ENCODE measurements around the gene MAML2. TPM values are rescaled to one million over a fixed set of nuclear protein-coding genes. Genes with fewer than 3 reads are reported as not detected.
A peak's percentile ranks its signal among the peaks of the same experiment; 100 is the strongest.

Gene MAML2
- total and polyA plus RNA-seq, 2 of the 13 experiments (the other 11 are each of a cell fraction or from before 2014, with no cell fraction given) = 2.3 to 25.9 TPM

DNA sequence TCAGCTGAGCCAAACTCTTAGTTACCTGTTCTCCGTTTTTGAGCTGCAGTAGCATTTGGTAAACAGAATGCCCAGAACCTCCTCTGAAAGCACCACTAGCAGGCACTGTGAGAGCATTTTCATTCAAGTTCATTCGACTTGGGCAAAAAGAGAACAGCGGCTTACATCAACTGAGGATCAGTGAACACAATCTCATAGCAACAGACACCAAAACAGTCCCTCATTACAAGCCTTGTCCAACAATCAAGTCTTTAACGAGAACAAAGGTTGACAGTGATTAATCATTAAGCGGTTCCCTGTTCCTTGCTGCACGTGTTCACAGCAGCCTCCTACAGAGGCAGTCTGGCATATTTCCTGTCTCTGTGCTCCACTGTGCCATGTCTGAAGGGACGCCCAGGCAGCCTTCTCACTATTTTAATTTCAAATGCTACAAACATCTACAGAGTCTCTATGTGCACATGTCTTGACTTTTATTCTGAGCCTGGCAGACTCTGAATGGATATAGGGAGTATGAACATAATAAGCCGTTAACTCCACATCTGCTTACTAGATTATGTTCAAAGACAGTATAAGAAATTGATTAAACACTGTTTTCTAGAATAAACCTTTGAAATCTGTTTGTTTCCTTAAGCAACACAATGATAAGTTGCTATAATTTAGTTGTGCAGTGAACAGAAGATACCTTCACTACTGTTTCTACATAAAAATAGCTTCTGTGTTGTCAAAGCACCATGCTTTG is 330.7 kb downstream of the MAML2 start (continued):
- TF ChIP-seq, protein P1, sequence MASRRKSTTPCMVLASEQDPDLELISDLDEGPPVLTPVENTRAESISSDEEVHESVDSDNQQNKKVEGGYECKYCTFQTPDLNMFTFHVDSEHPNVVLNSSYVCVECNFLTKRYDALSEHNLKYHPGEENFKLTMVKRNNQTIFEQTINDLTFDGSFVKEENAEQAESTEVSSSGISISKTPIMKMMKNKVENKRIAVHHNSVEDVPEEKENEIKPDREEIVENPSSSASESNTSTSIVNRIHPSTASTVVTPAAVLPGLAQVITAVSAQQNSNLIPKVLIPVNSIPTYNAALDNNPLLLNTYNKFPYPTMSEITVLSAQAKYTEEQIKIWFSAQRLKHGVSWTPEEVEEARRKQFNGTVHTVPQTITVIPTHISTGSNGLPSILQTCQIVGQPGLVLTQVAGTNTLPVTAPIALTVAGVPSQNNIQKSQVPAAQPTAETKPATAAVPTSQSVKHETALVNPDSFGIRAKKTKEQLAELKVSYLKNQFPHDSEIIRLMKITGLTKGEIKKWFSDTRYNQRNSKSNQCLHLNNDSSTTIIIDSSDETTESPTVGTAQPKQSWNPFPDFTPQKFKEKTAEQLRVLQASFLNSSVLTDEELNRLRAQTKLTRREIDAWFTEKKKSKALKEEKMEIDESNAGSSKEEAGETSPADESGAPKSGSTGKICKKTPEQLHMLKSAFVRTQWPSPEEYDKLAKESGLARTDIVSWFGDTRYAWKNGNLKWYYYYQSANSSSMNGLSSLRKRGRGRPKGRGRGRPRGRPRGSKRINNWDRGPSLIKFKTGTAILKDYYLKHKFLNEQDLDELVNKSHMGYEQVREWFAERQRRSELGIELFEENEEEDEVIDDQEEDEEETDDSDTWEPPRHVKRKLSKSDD (CRISPR knock-in tag; IDR thresholded peaks at IDR 0.05; ENCODE audit: low read depth) = no peak
- TF ChIP-seq FOSL1 (CRISPR knock-in tag; IDR thresholded peaks at IDR 0.05; ENCODE audit: borderline replicate concordance) (no peak), POLR2A (IDR thresholded peaks at IDR 0.05; ENCODE audit: insufficient read depth in 1 of 2, low read depth in 2 of 2, low read length in 2 of 2) (peak; percentile 32 to 56; a peak in 2 of 4 replicates), HHEX (CRISPR knock-in tag; IDR thresholded peaks at IDR 0.05) (peak; percentile 20; the same call in 1 of the 2 replicates), IKZF4 (CRISPR knock-in tag; IDR thresholded peaks at IDR 0.05; ENCODE audit: borderline replicate concordance, low read depth, not compliant biosample characterization) (no peak), MAFG (CRISPR knock-in tag; IDR thresholded peaks at IDR 0.05) (no peak), KMT2A (CRISPR knock-in tag; IDR thresholded peaks at IDR 0.05) (peak; percentile 35; the same call in 1 of the 2 replicates), ZNF296 (CRISPR knock-in tag; conservative IDR thresholded peaks at IDR 0.05) (no peak), SMARCE1 (IDR thresholded peaks at IDR 0.05; ENCODE audit: borderline replicate concordance) (no peak), AGO2 (optimal IDR thresholded peaks at IDR 0.05; ENCODE audit: low read depth, low read length) (no peak), ZC3H13 (CRISPR knock-in tag; IDR thresholded peaks at IDR 0.05) (no peak), ZNF619 (CRISPR knock-in tag; IDR thresholded peaks at IDR 0.05) (no peak; the same call in 1 of the 2 replicates), SOX5 (CRISPR knock-in tag; IDR thresholded peaks at IDR 0.05; ENCODE audit: borderline replicate concordance) (peak; percentile 99), MXD4 (CRISPR knock-in tag; IDR thresholded peaks at IDR 0.05) (peak; percentile 79), ZFP36L2 (CRISPR knock-in tag; IDR thresholded peaks at IDR 0.05) (no peak), RBM39 (IDR thresholded peaks at IDR 0.05; ENCODE audit: low read depth, low read length, poor library complexity, severe bottlenecking) (no peak)
- TF ChIP-seq, protein P2, sequence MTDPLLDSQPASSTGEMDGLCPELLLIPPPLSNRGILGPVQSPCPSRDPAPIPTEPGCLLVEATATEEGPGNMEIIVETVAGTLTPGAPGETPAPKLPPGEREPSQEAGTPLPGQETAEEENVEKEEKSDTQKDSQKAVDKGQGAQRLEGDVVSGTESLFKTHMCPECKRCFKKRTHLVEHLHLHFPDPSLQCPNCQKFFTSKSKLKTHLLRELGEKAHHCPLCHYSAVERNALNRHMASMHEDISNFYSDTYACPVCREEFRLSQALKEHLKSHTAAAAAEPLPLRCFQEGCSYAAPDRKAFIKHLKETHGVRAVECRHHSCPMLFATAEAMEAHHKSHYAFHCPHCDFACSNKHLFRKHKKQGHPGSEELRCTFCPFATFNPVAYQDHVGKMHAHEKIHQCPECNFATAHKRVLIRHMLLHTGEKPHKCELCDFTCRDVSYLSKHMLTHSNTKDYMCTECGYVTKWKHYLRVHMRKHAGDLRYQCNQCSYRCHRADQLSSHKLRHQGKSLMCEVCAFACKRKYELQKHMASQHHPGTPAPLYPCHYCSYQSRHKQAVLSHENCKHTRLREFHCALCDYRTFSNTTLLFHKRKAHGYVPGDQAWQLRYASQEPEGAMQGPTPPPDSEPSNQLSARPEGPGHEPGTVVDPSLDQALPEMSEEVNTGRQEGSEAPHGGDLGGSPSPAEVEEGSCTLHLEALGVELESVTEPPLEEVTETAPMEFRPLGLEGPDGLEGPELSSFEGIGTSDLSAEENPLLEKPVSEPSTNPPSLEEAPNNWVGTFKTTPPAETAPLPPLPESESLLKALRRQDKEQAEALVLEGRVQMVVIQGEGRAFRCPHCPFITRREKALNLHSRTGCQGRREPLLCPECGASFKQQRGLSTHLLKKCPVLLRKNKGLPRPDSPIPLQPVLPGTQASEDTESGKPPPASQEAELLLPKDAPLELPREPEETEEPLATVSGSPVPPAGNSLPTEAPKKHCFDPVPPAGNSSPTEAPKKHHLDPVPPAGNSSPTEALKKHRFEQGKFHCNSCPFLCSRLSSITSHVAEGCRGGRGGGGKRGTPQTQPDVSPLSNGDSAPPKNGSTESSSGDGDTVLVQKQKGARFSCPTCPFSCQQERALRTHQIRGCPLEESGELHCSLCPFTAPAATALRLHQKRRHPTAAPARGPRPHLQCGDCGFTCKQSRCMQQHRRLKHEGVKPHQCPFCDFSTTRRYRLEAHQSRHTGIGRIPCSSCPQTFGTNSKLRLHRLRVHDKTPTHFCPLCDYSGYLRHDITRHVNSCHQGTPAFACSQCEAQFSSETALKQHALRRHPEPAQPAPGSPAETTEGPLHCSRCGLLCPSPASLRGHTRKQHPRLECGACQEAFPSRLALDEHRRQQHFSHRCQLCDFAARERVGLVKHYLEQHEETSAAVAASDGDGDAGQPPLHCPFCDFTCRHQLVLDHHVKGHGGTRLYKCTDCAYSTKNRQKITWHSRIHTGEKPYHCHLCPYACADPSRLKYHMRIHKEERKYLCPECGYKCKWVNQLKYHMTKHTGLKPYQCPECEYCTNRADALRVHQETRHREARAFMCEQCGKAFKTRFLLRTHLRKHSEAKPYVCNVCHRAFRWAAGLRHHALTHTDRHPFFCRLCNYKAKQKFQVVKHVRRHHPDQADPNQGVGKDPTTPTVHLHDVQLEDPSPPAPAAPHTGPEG (CRISPR knock-in tag; IDR thresholded peaks at IDR 0.05) = no peak
- TF ChIP-seq, protein P3, sequence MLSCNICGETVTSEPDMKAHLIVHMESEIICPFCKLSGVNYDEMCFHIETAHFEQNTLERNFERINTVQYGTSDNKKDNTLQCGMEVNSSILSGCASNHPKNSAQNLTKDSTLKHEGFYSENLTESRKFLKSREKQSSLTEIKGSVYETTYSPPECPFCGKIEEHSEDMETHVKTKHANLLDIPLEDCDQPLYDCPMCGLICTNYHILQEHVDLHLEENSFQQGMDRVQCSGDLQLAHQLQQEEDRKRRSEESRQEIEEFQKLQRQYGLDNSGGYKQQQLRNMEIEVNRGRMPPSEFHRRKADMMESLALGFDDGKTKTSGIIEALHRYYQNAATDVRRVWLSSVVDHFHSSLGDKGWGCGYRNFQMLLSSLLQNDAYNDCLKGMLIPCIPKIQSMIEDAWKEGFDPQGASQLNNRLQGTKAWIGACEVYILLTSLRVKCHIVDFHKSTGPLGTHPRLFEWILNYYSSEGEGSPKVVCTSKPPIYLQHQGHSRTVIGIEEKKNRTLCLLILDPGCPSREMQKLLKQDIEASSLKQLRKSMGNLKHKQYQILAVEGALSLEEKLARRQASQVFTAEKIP (CRISPR knock-in tag; IDR thresholded peaks at IDR 0.05; ENCODE audit: borderline replicate concordance) = no peak
